ENCODE measurements around the gene AP1M2.
A peak's percentile ranks its signal among the peaks of the same experiment; 100 is the strongest.
"Not testable (repeated sequence)": the region's sequence is repeated elsewhere in the genome, so short reads cannot be mapped to it uniquely, and the experiment has no call there.

The AP1M2 gene

GRCh38 chr19:10600149-10600548 is 13.0 kb upstream of the AP1M2 start:
- DNase-seq = no peak

GRCh38 chr19:10593820-10594637 is 6.9 kb upstream of the AP1M2 start:
- DNase-seq = no peak

- DNase-seq = no peak
These were observed 6.0 kb upstream of the AP1M2 start for GRCh38 chr19:10593148-10593547.

GRCh38 chr19:10587839-10588150 is 683 bp upstream of the AP1M2 start:
- DNase-seq = no peak

GRCh38 chr19:10586396-10586795 is 716 bp downstream of the AP1M2 start:
- no peak for DNase-seq

GRCh38 chr19:10583036-10583776 is 3.9 kb downstream of the AP1M2 start:
- DNase-seq = no peak

GRCh38 chr19:10582091-10582490 is 5.0 kb downstream of the AP1M2 start:
- DNase-seq = no peak

GRCh38 chr19:10580979-10581631 is 6.0 kb downstream of the AP1M2 start:
- peak; percentile 92 for DNase-seq

GRCh38 chr19:10577951-10578350 is 9.2 kb downstream of the AP1M2 start:
- DNase-seq = no peak

GRCh38 chr19:10575011-10575716 is 11.9 kb downstream of the AP1M2 start:
- no peak for DNase-seq

- no peak for DNase-seq
These were observed 12.7 kb downstream of the AP1M2 start for GRCh38 chr19:10574462-10574861.

- not testable (repeated sequence) for DNase-seq
These were observed 13.3 kb downstream of the AP1M2 start for GRCh38 chr19:10573793-10574192.

- peak; percentile 99 for DNase-seq
These were observed 18.1 kb downstream of the AP1M2 start, which contains the start of gene CDKN2D for GRCh38 chr19:10568826-10569651. Gene CDKN2D, minus strand, starts transcription at chr19:10568979. Its CDS starts 326 bp downstream, at chr19:10568653.

GRCh38 chr19:10568062-10568825 is 18.9 kb downstream of the AP1M2 start:
- DNase-seq = no peak

GRCh38 chr19:10567656-10568055 is 19.5 kb downstream of the AP1M2 start:
- no peak for DNase-seq

- DNase-seq = no peak
These were observed 20.3 kb downstream of the AP1M2 start for GRCh38 chr19:10566658-10567410.

- DNase-seq = no peak
These were observed 20.8 kb downstream of the AP1M2 start for GRCh38 chr19:10566408-10566657.

- peak; percentile 97 for DNase-seq
These were observed 21.3 kb downstream of the AP1M2 start, which contains the start of gene KRI1 for GRCh38 chr19:10565567-10566407. Gene KRI1, minus strand, starts transcription at chr19:10566010. Its CDS starts 11 bp downstream, at chr19:10565999.

- DNase-seq = peak; percentile 46
These were observed 22.0 kb downstream of the AP1M2 start for GRCh38 chr19:10565028-10565566.

GRCh38 chr19:10562609-10563008 is 24.5 kb downstream of the AP1M2 start:
- no peak for DNase-seq
